MV-4-11 (cell line): ENCODE results near the gene ZNF557.

Source experiments
- DNase-seq: peaks from one replicate; lab custom pipeline; 2025; lab: John Stamatoyannopoulos, UW

The ZNF557 gene

GRCh38 chr19:7074705-7075282 lies 5.3 kb downstream of the ZNF557 start:
- DNase-seq, result no peak

- no peak for DNase-seq
These were observed 6.6 kb downstream of the ZNF557 start for GRCh38 chr19:7076151-7076550.

- DNase-seq, result peak; percentile 26
These were observed 8.5 kb downstream of the ZNF557 start for GRCh38 chr19:7078008-7078407.

- DNase-seq, result peak; percentile 35
These were observed 13.8 kb downstream of the ZNF557 start for GRCh38 chr19:7083076-7083956.

GRCh38 chr19:7088999-7089398 lies 19.5 kb downstream of the ZNF557 start:
- no peak for DNase-seq

- DNase-seq, result no peak
These were observed 28.6 kb downstream of the ZNF557 start for GRCh38 chr19:7098096-7098495.

- DNase-seq, result peak; percentile 95
These were observed 29.4 kb downstream of the ZNF557 start for GRCh38 chr19:7098701-7099596.

- DNase-seq, result no peak
These were observed 30.1 kb downstream of the ZNF557 start for GRCh38 chr19:7099597-7099921.

- no peak for DNase-seq
These were observed 32.2 kb downstream of the ZNF557 start for GRCh38 chr19:7101498-7102253.

GRCh38 chr19:7104747-7105447 lies 35.4 kb downstream of the ZNF557 start:
- peak; percentile 93 for DNase-seq

GRCh38 chr19:7106711-7107657 lies 37.5 kb downstream of the ZNF557 start:
- no peak for DNase-seq

- DNase-seq, result no peak
These were observed 40.3 kb downstream of the ZNF557 start for GRCh38 chr19:7109678-7110289.

GRCh38 chr19:7112675-7113074 lies 43.2 kb downstream of the ZNF557 start:
- no peak for DNase-seq

- DNase-seq, result no peak
These were observed 43.7 kb downstream of the ZNF557 start for GRCh38 chr19:7113233-7113632.

- no peak for DNase-seq
These were observed 46.2 kb downstream of the ZNF557 start for GRCh38 chr19:7115721-7116120.

- DNase-seq, result no peak
These were observed 47.7 kb downstream of the ZNF557 start for GRCh38 chr19:7117248-7117647.

GRCh38 chr19:7119582-7119981 lies 50.1 kb downstream of the ZNF557 start:
- no peak for DNase-seq

- DNase-seq, result no peak
These were observed 51.0 kb downstream of the ZNF557 start for GRCh38 chr19:7120499-7120898.

- DNase-seq, result no peak
These were observed 53.2 kb downstream of the ZNF557 start for GRCh38 chr19:7122701-7123100.

GRCh38 chr19:7124782-7125181 lies 55.3 kb downstream of the ZNF557 start:
- no peak for DNase-seq
